ENCODE measurements around the gene KCNH3. TPM values are rescaled to one million over a fixed set of nuclear protein-coding genes. Genes with fewer than 3 reads are reported as not detected.

The KCNH3 gene
- total and polyA plus RNA-seq, 2 donors (not counting 3 experiments of a cell fraction or from before 2014, with no cell fraction given) = 0.13 to 0.14 TPM

DNA sequence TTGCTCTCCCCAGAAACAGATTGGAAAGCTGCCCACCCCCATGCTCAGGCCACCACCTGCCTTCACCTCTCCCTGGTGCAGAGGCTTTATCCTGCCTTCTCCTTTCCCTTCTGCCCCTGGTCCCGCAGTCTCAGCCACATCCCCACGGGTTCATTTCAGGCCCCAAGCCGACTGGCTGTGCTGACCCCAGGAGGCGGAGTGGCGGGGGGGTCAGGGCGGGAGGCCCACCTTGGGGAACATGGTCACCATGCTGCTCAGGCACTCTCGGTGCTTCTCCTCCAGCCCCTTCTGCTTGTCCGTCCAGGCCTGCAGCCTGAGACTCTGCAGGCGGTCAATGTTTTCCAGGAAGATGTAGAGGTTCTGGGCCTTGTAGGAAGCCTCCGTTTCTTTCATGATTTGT lies 59.7 kb downstream of the KCNH3 start:
- Histone ChIP-seq H4K20me1 (replicated peaks; ENCODE audit: control insufficient read depth, extremely low read depth, insufficient read depth, low read length) (no peaks in the 10 kb centered on the region), H3K27ac (ENCODE audit: insufficient read depth, low read depth, low read length) (no peak overlapping the region), H3K79me2 (ENCODE audit: control insufficient read depth, insufficient read depth, low read length) (no peaks in the 10 kb centered on the region), H3K36me3 (ENCODE audit: control insufficient read depth in 2 of 2, extremely low read depth in 1 of 2, insufficient read depth in 2 of 2, low read length in 2 of 2) (no peaks in the 10 kb centered on the region), H3K27me3 (ENCODE audit: control insufficient read depth in 2 of 2, insufficient read depth in 2 of 2, low read length in 2 of 2) (no peaks in the 10 kb centered on the region), H2AFZ (ENCODE audit: low read depth, low read length) (no peak overlapping the region), H3K4me2 (ENCODE audit: insufficient read depth, low read length) (no peak overlapping the region), H3K4me1 (ENCODE audit: control insufficient read depth, extremely low read depth, insufficient read depth, low read length) (no peaks in the 10 kb centered on the region), H3K9me3 (replicated peaks; ENCODE audit: control insufficient read depth, insufficient read depth, low read length) (no peaks in the 10 kb centered on the region), H3K4me3 (replicated peaks in 1 of 3; ENCODE audit: insufficient read depth in 1 of 3, low read depth in 1 of 3, low read length in 3 of 3) (no peak overlapping the region), H3K9ac (replicated peaks; ENCODE audit: extremely low read depth, insufficient read depth, low read length) (no peak overlapping the region), H3K9me1 (replicated peaks; ENCODE audit: control insufficient read depth, extremely low read depth, insufficient read depth, low read length) (no peaks in the 10 kb centered on the region)
- no peak for FAIRE-seq
- BruUV-seq (replicated peaks) = no TSS peak
- ChIA-PET CTCF (interaction anchor here (1.2 kb wide), 2 partner anchors 9 to 25 kb away, joined by 3 to 4 read pairs; partner anchors contain the start of gene PRPF40B), POLR2A (no interaction called here)
- intact Hi-C loops (cut with micrococcal nuclease) = no loop called here
- dilution Hi-C loops (cut with MboI; ENCODE audit: extremely low pct_ligation_motif_present, low sequenced_read_pairs) = no loop called here
- DNase-seq (ENCODE audit: low read depth, low spot score) = no peak
- TF ChIP-seq, protein P1, sequence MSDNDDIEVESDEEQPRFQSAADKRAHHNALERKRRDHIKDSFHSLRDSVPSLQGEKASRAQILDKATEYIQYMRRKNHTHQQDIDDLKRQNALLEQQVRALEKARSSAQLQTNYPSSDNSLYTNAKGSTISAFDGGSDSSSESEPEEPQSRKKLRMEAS (IDR thresholded peaks at IDR 0.05; ENCODE audit: insufficient read depth, insufficient read length) = no peak
- no peak for TF ChIP-seq POLR2AphosphoS5 (IDR thresholded peaks at IDR 0.05; ENCODE audit: insufficient read depth, low read depth, low read length)
- TF ChIP-seq FOS (IDR thresholded peaks at IDR 0.05; ENCODE audit: borderline replicate concordance, insufficient read depth, low read length) = no peak
- TF ChIP-seq CTCF (IDR thresholded peaks at IDR 0.05; ENCODE audit: extremely low read depth in 1 of 2, insufficient read depth in 1 of 2, low read depth in 1 of 2, low read length in 2 of 2) = no peak
- TF ChIP-seq POLR2A (IDR thresholded peaks at IDR 0.05; ENCODE audit: low read depth, low read length) = no peak
- no peak for TF ChIP-seq EZH2 (IDR thresholded peaks at IDR 0.05; ENCODE audit: borderline replicate concordance, low read depth, low read length, severe bottlenecking)
- TF ChIP-seq JUN (IDR thresholded peaks at IDR 0.05; ENCODE audit: borderline replicate concordance, insufficient read depth, insufficient read length, low read depth) = no peak
- TF ChIP-seq GATA2 (IDR thresholded peaks at IDR 0.05; ENCODE audit: insufficient read depth, insufficient read length, low read depth, low read length) = no peak
- no peak for TF ChIP-seq MYC (IDR thresholded peaks at IDR 0.05; ENCODE audit: low read depth, low read length)

Measured in endothelial cell of umbilical vein (primary cell).